ENCODE measurements around the gene GRIN1.
A peak's percentile ranks its signal among the peaks of the same experiment; 100 is the strongest.

Gene GRIN1

GRCh38 chr9:137166380-137167229, 27.7 kb downstream of the GRIN1 start:
- no peak for DNase-seq

GRCh38 chr9:137167277-137167746, 28.4 kb downstream of the GRIN1 start:
- no peak for DNase-seq

GRCh38 chr9:137167747-137168572, 29.0 kb downstream of the GRIN1 start:
- no peak for DNase-seq

- no peak for DNase-seq
These were observed 29.6 kb downstream of the GRIN1 start for GRCh38 chr9:137168573-137168903.

- DNase-seq, result no peak
These were observed 30.2 kb downstream of the GRIN1 start for GRCh38 chr9:137168904-137169856.

GRCh38 chr9:137169896-137170358, 31.0 kb downstream of the GRIN1 start, which contains the start of gene LRRC26:
Gene LRRC26 (minus strand): TSS chr9:137170051. CDS start chr9:137169943, 108 bp downstream.
- no peak for DNase-seq

- DNase-seq, result no peak
These were observed 31.7 kb downstream of the GRIN1 start for GRCh38 chr9:137170486-137171148.

GRCh38 chr9:137171149-137171900, 32.4 kb downstream of the GRIN1 start:
- DNase-seq, result no peak

- no peak for DNase-seq
These were observed 34.2 kb downstream of the GRIN1 start for GRCh38 chr9:137172901-137173795.

GRCh38 chr9:137173796-137174664, 35.1 kb downstream of the GRIN1 start:
- DNase-seq, result no peak

GRCh38 chr9:137174722-137175293, 35.9 kb downstream of the GRIN1 start:
- no peak for DNase-seq

GRCh38 chr9:137175345-137175961, 36.5 kb downstream of the GRIN1 start:
- no peak for DNase-seq

GRCh38 chr9:137176302-137177182, 37.6 kb downstream of the GRIN1 start:
- DNase-seq, result peak; percentile 22 to 33

GRCh38 chr9:137178201-137178938, 39.4 kb downstream of the GRIN1 start:
- DNase-seq, result no peak

GRCh38 chr9:137178939-137179630, 40.1 kb downstream of the GRIN1 start:
- DNase-seq, result no peak

- no peak for DNase-seq
These were observed 40.8 kb downstream of the GRIN1 start for GRCh38 chr9:137179761-137180160.
